ENCODE results near the gene RNF220.

RNF220 gene

DNA sequence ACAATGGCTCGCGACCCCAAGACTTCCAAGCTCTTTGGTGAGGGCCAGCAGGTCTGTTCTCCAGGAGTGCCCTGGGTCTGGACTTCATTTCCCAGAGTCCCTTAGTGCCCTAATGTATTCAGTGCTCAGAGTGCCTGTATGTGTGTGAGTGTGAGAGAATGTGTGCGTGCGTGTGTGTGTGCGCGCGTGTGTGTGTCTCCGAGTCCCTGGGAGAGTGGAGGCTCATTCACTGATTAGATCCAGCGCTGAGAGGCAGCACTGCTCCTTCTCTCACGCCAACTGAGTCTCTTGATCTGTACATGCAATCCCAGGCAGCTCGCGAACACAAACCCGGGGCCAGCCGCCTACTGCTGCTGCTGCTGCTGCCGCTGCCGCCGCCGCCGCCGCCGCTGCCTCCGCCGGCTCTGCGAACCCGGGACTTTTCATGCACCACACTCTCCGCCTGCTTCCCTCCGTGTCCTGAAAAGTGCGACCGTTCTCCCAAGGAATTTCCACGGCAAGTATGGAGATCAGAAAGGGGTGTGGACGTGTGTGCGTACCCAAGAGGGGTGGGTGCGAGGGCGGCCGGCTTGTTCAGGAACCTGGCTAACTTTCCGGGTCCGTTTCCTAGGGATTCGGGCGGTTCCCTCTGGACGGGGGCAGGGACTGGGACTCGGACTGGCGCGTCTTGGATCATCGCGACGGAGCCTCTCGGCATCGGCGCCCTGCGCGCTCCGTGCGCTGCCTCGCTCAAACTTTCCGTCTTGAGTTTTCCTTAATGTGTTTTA, at the start of gene RNF220:
TSS of gene RNF220 (plus strand) at position 225 of the 767 bp plus-strand sequence.
- Histone ChIP-seq H3K36me3 (ENCODE audit: insufficient read depth, low read length) (no peaks in the 10 kb centered on the region), H3K27ac (ENCODE audit: low read depth, low read length, poor library complexity, severe bottlenecking) (no peak within 1 kb of the TSS), H3K4me2 (ENCODE audit: low read length) (peak within 1 kb of the TSS; percentile 57), H3K9me3 (ENCODE audit: low read length) (no peaks in the 10 kb centered on the region), H4K20me1 (ENCODE audit: insufficient read depth, low read length) (no peaks in the 10 kb centered on the region), H3K4me1 (ENCODE audit: insufficient read depth, low read length, severe bottlenecking) (no peaks in the 10 kb centered on the region), H3K9ac (ENCODE audit: low read length) (no peak within 1 kb of the TSS), H3K79me2 (ENCODE audit: insufficient read depth, low read length) (no peaks in the 10 kb centered on the region), H3K9me2 (ENCODE audit: low read depth, low read length) (no peaks in the 10 kb centered on the region), H3K4me3 (ENCODE audit: low read depth, low read length, poor library complexity, severe bottlenecking) (peak within 1 kb of the TSS; percentile 36), H3F3A (ENCODE audit: insufficient read depth, low read length) (no peaks in the 10 kb centered on the region), H2AFZ (ENCODE audit: low read length) (no peak within 1 kb of the TSS), H3K27me3 (ENCODE audit: insufficient read depth, low read length) (no peaks in the 10 kb centered on the region; the same call in 1 of the 2 replicates)
- TF ChIP-seq, protein P1, sequence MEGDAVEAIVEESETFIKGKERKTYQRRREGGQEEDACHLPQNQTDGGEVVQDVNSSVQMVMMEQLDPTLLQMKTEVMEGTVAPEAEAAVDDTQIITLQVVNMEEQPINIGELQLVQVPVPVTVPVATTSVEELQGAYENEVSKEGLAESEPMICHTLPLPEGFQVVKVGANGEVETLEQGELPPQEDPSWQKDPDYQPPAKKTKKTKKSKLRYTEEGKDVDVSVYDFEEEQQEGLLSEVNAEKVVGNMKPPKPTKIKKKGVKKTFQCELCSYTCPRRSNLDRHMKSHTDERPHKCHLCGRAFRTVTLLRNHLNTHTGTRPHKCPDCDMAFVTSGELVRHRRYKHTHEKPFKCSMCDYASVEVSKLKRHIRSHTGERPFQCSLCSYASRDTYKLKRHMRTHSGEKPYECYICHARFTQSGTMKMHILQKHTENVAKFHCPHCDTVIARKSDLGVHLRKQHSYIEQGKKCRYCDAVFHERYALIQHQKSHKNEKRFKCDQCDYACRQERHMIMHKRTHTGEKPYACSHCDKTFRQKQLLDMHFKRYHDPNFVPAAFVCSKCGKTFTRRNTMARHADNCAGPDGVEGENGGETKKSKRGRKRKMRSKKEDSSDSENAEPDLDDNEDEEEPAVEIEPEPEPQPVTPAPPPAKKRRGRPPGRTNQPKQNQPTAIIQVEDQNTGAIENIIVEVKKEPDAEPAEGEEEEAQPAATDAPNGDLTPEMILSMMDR (IDR thresholded peaks at IDR 0.05; ENCODE audit: low read length) = no peak
- TF ChIP-seq EZH2 (IDR thresholded peaks at IDR 0.05; ENCODE audit: borderline replicate concordance, low read length) = no peak

DNA sequence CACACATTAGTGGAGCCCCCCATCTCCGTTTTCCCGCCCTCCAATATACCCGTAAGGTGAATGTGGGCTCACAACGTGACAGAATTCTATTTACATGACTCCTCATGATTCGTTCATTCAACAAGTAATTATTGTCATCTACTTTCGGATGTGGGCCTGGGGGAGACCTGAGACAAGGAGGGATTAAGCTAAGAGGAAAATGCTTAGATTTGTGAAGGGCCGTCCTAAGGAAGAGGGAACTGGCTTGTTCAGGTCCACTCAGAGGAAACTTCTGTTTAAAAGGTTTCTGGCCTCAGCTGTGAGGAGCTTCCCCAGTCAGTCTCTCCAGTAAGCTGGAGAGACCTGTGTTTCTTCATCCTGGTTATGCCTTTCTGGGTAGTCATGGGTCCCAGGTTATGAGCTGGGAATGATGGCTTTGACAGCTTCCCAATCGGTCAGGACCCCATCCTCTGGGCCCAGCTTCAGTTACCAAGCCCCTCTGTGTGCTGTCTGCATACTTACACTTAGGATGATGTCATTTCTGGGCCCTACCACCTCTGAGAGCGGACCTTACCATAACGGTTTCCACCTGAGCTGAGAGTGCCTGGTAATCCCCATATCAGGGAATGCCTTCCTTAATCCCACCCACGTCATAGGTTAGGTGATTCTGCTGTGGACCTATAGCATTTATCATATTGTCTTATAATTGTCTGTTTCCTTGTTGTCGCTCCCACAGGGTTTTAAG, 49.3 kb upstream of the RNF220 start:
- Histone ChIP-seq H3K27me3 (ENCODE audit: insufficient read depth, low read length) (no peaks in the 10 kb centered on the region), H3K9me3 (ENCODE audit: low read length) (no peaks in the 10 kb centered on the region), H3K4me2 (ENCODE audit: low read length) (peak overlapping the region; percentile 71), H3K9ac (ENCODE audit: low read length) (peak overlapping the region; percentile 59; the same call in 1 of the 2 replicates), H3F3A (ENCODE audit: insufficient read depth, low read length) (no peaks in the 10 kb centered on the region), H3K36me3 (ENCODE audit: insufficient read depth, low read length) (peaks cover 3% of the 10 kb centered on the region; the same call in 1 of the 2 replicates), H3K79me2 (ENCODE audit: insufficient read depth, low read length) (peaks cover 16% of the 10 kb centered on the region), H3K4me1 (ENCODE audit: insufficient read depth, low read length, severe bottlenecking) (peaks cover 34% of the 10 kb centered on the region), H3K9me2 (ENCODE audit: low read depth, low read length) (no peaks in the 10 kb centered on the region), H3K4me3 (ENCODE audit: low read depth, low read length, poor library complexity, severe bottlenecking) (peak overlapping the region; percentile 76), H3K27ac (ENCODE audit: low read depth, low read length, poor library complexity, severe bottlenecking) (no peak overlapping the region), H4K20me1 (ENCODE audit: insufficient read depth, low read length) (no peaks in the 10 kb centered on the region), H2AFZ (ENCODE audit: low read length) (peak overlapping the region; percentile 92)
- no peak for TF ChIP-seq EZH2 (IDR thresholded peaks at IDR 0.05; ENCODE audit: borderline replicate concordance, low read length)
- TF ChIP-seq, protein P1 (IDR thresholded peaks at IDR 0.05; ENCODE audit: low read length) = no peak

DNA sequence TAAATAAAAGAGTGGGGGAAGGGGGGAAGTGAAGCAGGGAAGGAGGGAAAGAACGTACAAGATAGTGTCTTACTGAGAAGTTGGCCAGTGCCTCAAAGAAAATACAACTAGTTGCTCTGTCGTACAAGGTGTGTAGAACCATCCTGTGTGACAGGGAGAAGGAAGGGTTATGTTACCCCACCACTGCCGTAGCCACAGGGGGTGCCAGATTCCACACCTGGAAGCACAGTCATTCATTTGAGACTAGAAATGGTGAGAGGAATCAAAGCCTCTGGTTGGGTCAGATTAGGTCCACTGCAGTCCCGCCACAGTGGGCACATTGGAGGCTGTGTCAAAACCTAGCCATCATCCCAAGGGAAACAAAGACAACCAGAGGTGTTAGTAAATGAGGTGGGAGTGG, 47.3 kb upstream of the RNF220 start:
- Histone ChIP-seq H3K79me2 (ENCODE audit: insufficient read depth, low read length) (peaks cover 16% of the 10 kb centered on the region), H3K36me3 (ENCODE audit: insufficient read depth, low read length) (peaks cover 3% of the 10 kb centered on the region; the same call in 1 of the 2 replicates), H3K9me2 (ENCODE audit: low read depth, low read length) (no peaks in the 10 kb centered on the region)

More for the DNA sequence above, 47.3 kb upstream of the RNF220 start:
- no peak overlapping the region for H3K27ac ChIP-seq (ENCODE audit: low read depth, low read length, poor library complexity, severe bottlenecking)
- no peaks in the 10 kb centered on the region for H3F3A ChIP-seq (ENCODE audit: insufficient read depth, low read length)
- no peak overlapping the region for H3K9ac ChIP-seq (ENCODE audit: low read length)
- no peak overlapping the region for H2AFZ ChIP-seq (ENCODE audit: low read length)
- no peaks in the 10 kb centered on the region for H3K9me3 ChIP-seq (ENCODE audit: low read length)
- no peak overlapping the region for H3K4me2 ChIP-seq (ENCODE audit: low read length)
- H3K27me3 ChIP-seq (ENCODE audit: insufficient read depth, low read length) = no peaks in the 10 kb centered on the region
- no peak for TF ChIP-seq EZH2 (IDR thresholded peaks at IDR 0.05; ENCODE audit: borderline replicate concordance, low read length)
- TF ChIP-seq, protein P1 (IDR thresholded peaks at IDR 0.05; ENCODE audit: low read length) = no peak
- H3K4me3 ChIP-seq (ENCODE audit: low read depth, low read length, poor library complexity, severe bottlenecking) = no peak overlapping the region
- peaks cover 29% of the 10 kb centered on the region for H3K4me1 ChIP-seq (ENCODE audit: insufficient read depth, low read length, severe bottlenecking)
- no peaks in the 10 kb centered on the region for H4K20me1 ChIP-seq (ENCODE audit: insufficient read depth, low read length)
